Amniotic stem cell (primary cell): ENCODE data around the gene RIPK1.
"Not testable (repeated sequence)": the region's sequence is repeated elsewhere in the genome, so short reads cannot be mapped to it uniquely, and the experiment has no call there.

Source experiments
- DNase-seq: peaks from one replicate; lab custom pipeline; 2025; lab: John Stamatoyannopoulos, UW

Gene RIPK1

DNA sequence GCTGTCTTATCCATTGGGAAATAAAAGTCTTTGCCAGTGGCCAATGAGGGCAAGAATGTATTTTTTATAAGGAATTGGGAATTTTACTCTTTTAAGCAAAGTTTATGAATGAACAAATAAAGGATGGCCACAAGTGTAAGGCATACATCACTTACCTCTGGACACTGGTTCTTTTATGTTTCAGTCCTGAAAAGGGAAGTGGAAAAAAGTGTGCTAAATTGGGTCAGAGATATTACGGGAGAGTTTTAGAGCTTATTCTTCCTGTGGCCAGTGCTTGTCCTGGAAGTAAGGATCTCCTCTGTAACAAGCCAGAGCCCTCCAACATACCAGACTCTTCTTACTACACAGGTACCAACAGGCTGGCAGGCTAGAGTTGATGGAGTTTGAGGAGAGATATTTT lies 22.5 kb upstream of the RIPK1 start:
- no peak for DNase-seq

DNA sequence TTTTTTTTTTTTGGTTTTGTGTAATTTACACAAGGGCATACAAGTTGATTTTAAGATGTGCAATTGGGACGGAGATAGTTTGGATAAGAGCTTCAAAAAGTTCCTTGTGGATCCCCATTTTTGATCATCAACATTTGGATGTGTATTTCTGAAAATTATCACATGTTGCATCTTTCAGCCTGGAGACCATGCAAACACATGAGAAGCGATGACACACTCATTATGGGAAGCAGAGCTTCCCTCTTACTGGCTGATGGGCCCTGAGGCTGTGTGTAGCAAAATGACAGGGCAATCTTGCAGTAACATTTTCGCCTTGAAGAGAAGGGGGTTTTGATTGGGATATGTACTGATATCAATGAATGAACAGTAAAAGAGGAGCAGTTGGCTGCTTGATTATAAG lies 22.0 kb upstream of the RIPK1 start:
- DNase-seq = no peak

DNA sequence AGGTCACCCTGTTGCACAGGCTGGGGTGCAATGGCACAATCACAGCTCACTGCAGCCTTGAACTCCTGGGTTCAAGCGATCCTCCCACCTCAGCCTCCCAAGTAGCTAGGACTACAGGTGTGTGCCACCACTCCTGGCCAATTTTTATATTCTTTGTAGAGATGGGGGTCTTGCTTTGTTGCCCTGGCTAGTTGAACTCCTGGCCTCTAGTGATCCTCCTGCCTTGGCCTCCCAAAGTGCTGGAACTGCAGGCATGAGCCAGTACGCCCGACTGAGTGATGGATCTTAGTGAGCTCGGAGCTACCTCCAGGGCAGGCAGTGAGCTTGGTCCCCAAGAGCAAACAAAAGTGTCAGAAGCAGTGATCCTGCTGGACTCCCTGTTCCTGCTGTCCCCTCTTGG lies 20.3 kb upstream of the RIPK1 start:
- not testable (repeated sequence) for DNase-seq

GRCh38 chr6:3052481-3053230 lies 15.6 kb upstream of the RIPK1 start:
- no peak for DNase-seq

DNA sequence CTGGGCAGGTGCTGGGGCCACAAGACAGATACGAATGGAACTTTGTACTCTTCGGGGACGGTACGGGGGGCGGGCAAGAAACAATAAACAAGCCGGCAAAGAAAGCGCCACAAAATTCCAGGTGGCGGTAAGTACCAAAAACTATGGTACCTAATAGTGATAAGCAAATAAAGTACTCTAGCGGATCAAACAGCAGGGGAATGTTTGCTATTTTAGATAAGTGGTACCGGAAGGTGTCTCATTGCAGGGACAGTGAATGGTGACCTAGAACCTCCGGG lies 15.1 kb upstream of the RIPK1 start:
- DNase-seq = no peak

- DNase-seq = not testable (repeated sequence)
These were observed 13.8 kb upstream of the RIPK1 start for GRCh38 chr6:3054229-3055157.

- not testable (repeated sequence) for DNase-seq
These were observed 13.2 kb upstream of the RIPK1 start for GRCh38 chr6:3055158-3055499.

DNA sequence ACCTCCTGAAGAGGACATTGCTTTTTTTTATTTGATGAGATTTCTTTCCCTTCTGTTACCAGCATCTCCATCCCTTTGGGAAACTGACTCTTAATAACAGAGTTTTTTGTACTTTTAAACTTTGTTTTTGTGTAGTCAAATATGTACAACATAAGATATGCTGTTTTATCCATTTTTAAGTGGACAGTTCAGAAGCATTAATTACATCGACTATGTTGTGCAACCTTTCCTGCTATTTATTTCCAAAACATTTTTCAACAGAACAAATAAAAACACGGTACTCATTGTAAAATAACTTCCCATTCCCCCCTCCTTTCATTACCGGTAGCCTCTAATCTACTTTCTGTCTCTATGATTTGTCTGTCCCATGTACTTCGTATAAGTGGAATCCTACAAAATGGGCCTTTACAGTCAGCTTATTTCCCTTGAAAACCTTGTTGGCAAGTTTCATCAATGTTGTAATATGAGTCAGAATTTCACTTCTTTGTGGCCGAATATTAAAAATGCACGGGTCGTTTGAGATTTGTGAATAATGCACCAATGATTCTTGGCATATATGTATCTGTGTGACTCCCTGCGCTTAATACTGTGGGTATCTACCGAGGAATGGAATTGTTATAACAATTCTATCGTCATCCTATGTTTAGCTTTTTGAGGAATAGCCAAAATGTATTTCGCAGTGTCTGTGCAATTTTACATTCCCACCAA lies 11.1 kb upstream of the RIPK1 start:
- no peak for DNase-seq

DNA sequence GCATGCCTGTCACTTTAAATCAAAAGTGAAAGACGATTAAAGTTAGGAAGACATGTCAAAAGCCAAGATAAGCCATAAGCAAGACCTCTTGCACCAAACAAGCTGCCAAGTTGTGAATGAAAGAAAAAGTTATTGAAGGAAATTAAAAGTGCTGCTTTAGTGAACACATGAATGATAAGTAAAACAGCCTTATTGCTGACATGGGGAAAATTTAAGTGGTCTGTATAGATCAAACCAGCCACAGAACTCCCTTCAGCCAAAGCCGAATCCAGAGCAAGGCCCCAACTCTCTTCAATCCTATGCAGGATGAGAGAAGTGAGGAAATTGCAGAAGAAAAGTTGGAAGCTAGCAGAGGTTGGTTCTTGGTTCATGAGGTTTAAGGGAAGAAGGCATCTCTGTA lies 9.3 kb upstream of the RIPK1 start:
- DNase-seq = no peak

- DNase-seq = not testable (repeated sequence)
These were observed 8.2 kb upstream of the RIPK1 start for GRCh38 chr6:3060092-3060491.

- peak; percentile 31 for DNase-seq
These were observed 6.8 kb upstream of the RIPK1 start for GRCh38 chr6:3061501-3061941.

- not testable (repeated sequence) for DNase-seq
These were observed 5.0 kb upstream of the RIPK1 start for GRCh38 chr6:3063340-3063732.

- DNase-seq = peak; percentile 84
These were observed 4.3 kb upstream of the RIPK1 start for GRCh38 chr6:3063733-3064700.

- DNase-seq = no peak
These were observed 3.3 kb downstream of the RIPK1 start for GRCh38 chr6:3071568-3071967.

DNA sequence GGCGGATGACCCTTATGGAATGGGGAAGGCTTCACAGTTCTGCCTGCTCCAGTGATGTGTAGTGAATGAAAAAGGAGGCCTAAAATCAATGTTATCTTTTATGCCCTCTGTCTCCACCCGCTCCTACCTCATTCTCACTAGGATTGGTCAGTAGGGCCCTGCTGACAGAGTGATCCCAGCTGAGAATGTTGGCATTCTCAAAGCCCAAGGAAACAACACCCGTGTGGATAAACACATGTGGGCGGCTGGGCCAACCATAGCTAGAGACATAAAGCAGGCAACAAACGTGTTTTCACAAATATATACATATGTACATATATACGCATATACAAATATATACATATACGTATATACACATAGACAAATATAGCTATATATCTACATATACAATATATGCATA lies 4.5 kb downstream of the RIPK1 start:
- DNase-seq = no peak

DNA sequence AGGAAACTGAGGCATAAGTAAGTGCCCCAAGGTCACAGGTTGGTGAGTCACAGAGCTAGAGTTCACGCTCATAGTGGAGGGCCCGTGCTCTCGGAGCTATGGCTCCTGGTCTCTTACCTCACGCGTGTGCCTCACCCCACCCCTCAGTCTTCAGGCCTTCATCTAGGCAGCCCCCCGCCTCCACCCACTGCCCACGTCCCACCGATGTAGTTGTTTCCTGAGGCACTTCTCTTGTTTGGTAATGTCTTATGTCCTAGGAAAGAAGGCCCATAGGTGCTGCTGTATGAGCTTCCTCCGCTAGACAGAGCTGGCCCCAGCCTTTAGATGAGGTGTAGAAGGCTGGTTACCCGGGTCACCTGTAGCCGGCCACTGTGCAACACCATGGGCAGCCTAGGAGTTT lies 5.1 kb downstream of the RIPK1 start:
- DNase-seq = no peak

- no peak for DNase-seq
These were observed 7.4 kb downstream of the RIPK1 start for GRCh38 chr6:3075772-3076113.

DNA sequence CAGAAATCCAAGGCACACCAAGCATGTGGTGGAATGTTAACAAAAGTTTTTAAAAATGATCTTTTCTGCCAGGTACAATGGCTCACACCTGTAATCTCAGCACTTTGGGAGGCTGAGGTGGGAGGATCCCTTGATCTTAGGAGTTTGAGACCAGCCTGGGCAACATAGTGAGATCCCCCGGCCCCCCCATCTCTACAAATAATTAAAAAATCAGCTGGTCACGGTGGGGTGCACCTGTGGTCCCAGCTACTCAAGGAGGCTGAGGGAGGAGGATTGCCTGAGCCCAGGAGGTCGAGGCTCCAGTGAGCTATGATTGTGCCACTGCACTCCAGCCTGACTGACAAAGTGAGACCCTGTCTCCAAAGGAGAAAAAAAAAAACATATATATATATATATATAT lies 8.0 kb downstream of the RIPK1 start:
- no peak for DNase-seq

DNA sequence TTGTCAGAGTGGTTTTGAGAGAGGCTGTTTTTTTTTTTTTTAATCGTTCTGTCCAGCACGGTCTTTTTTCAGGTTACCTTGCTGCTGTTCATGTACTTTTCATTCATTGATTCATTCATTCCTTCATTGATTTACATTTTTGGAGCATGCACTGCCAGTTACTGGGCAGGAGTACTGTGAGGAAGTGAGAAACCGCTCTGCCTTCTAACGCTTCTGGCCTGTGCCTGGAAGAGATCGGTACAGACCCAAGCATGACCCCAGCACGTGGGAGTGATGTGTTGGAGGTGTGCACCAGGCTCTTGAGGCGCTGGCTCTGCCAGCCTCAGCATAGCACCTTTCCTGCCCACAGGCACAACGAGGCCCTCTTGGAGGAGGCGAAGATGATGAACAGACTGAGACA lies 9.1 kb downstream of the RIPK1 start:
- DNase-seq = no peak

GRCh38 chr6:3078952-3079351 lies 10.7 kb downstream of the RIPK1 start:
- not testable (repeated sequence) for DNase-seq

GRCh38 chr6:3079682-3080081 lies 11.4 kb downstream of the RIPK1 start:
- no peak for DNase-seq

GRCh38 chr6:3081960-3082359 lies 13.7 kb downstream of the RIPK1 start:
- DNase-seq = no peak
